GM23338 (cell line): ENCODE data around the gene ARMC9. TPM values are rescaled to one million over a fixed set of nuclear protein-coding genes. Genes with fewer than 3 reads are reported as not detected.

ENCODE experiments used
- ATAC-seq: fragments of 200-7000 bp; cut with Tn5 transposase; 3 replicates; pipeline ENCODE4 v1.9.1; 2020
- DNase-seq: peaks from one replicate; pipeline ENCODE4 v3.0.0-alpha.2; 2015; ENCODE audit warnings: low spot score
- H2AFZ ChIP-seq: fragments of 200-600 bp; sonication (generic); 2 replicates; pipeline ENCODE4 v1.8.0; 2016; ENCODE audit warnings: antibody characterized with exemption, mild to moderate bottlenecking, moderate library complexity
- H3F3A ChIP-seq: fragments of 200-600 bp; sonication (generic); replicated peaks from 2 replicates; pipeline ENCODE4 v1.8.0; 2017; ENCODE audit warnings: antibody characterized with exemption, mixed run types, low read depth
- H3K27ac ChIP-seq: fragments of 200-600 bp; sonication (generic); 2 replicates; pipeline ENCODE4 v1.6.1; 2016; ENCODE audit warnings: low read depth
- H3K27me3 ChIP-seq: fragments of 200-600 bp; sonication (generic); 2 replicates; pipeline ENCODE4 v1.8.0; 2016; ENCODE audit warnings: mild to moderate bottlenecking, mixed run types, moderate library complexity; ENCODE audit not compliant: insufficient read depth
- H3K36me3 ChIP-seq: fragments of 200-600 bp; sonication (generic); 2 replicates; pipeline ENCODE4 v1.8.0; 2016; ENCODE audit warnings: mild to moderate bottlenecking; ENCODE audit not compliant: insufficient read depth
- H3K4me1 ChIP-seq: fragments of 200-600 bp; sonication (generic); 2 replicates; pipeline ENCODE4 v1.8.0; 2016; ENCODE audit warnings: mild to moderate bottlenecking, moderate library complexity; ENCODE audit not compliant: insufficient read depth
- H3K4me2 ChIP-seq: fragments of 200-600 bp; sonication (generic); 2 replicates; pipeline ENCODE4 v1.7.1; 2017; ENCODE audit warnings: mixed run types
- H3K4me3 ChIP-seq: fragments of 200-600 bp; sonication (generic); 2 replicates; pipeline ENCODE4 v1.6.1; 2016; ENCODE audit warnings: mixed run types
- H3K79me2 ChIP-seq: fragments of 200-600 bp; sonication (generic); replicated peaks from 2 replicates; pipeline ENCODE4 v1.8.0; 2017; ENCODE audit warnings: mild to moderate bottlenecking; ENCODE audit not compliant: insufficient read depth
- H3K9me2 ChIP-seq: fragments of 200-600 bp; sonication (generic); 2 replicates; pipeline ENCODE4 v1.8.0; 2017; ENCODE audit not compliant: insufficient read depth
- H4K20me1 ChIP-seq: fragments of 200-600 bp; sonication (generic); replicated peaks from 2 replicates; pipeline ENCODE4 v1.8.0; 2017; ENCODE audit warnings: mild to moderate bottlenecking; ENCODE audit not compliant: insufficient read depth
- H3K27ac Mint-ChIP-seq: 2 replicates; pipeline ENCODE4 v1.8.0; 2020; ENCODE audit warnings: inconsistent platforms, mild to moderate bottlenecking, moderate library complexity, mixed read lengths
- H3K27me3 Mint-ChIP-seq: 3 replicates; pipeline ENCODE4 v1.8.0; 2022; ENCODE audit warnings: low read depth, mild to moderate bottlenecking, moderate library complexity, mixed read lengths, inconsistent platforms; ENCODE audit not compliant: insufficient read depth, poor library complexity
- H3K36me3 Mint-ChIP-seq: 3 replicates; pipeline ENCODE4 v1.8.0; 2021; ENCODE audit warnings: low read depth, mild to moderate bottlenecking, inconsistent platforms, moderate library complexity, mixed read lengths
- H3K4me1 Mint-ChIP-seq: 3 replicates; pipeline ENCODE4 v1.8.0; 2020; ENCODE audit warnings: mild to moderate bottlenecking, inconsistent platforms, mixed read lengths
- H3K4me3 Mint-ChIP-seq: 3 replicates; pipeline ENCODE4 v1.8.0; 2021; ENCODE audit warnings: moderate library complexity, mild to moderate bottlenecking, inconsistent platforms, mixed read lengths
- H3K9me3 Mint-ChIP-seq: 3 replicates; pipeline ENCODE4 v1.8.0; 2020; ENCODE audit warnings: moderate library complexity, mild to moderate bottlenecking, inconsistent platforms, mixed read lengths
- CREB1 ChIP-seq: fragments of 250-450 bp; sonication (Bioruptor Pico); IDR thresholded peaks from 2 replicates; pipeline ENCODE4 v1.5.0; 2020; ENCODE audit warnings: low read depth, mild to moderate bottlenecking, moderate library complexity
- EZH2 ChIP-seq: fragments of 200-600 bp; sonication (generic); IDR thresholded peaks from one replicate; pipeline ENCODE4 v1.8.0; 2017; ENCODE audit warnings: antibody characterized with exemption, mild to moderate bottlenecking, low read depth; ENCODE audit not compliant: unreplicated experiment
- EZH2phosphoT487 ChIP-seq: fragments of 200-600 bp; sonication (generic); IDR thresholded peaks from one replicate; pipeline ENCODE4 v1.8.1; 2018; ENCODE audit warnings: antibody characterized with exemption; ENCODE audit not compliant: unreplicated experiment
- NANOG ChIP-seq: IDR thresholded peaks from 2 replicates; pipeline ENCODE4 v1.6.1; 2016; ENCODE audit warnings: antibody characterized with exemption, borderline replicate concordance
- POLR2AphosphoS5 ChIP-seq: IDR thresholded peaks from 2 replicates; pipeline ENCODE4 v1.6.1; 2016; ENCODE audit warnings: antibody characterized with exemption, low read depth
- ZNF331 ChIP-seq: fragments of 250-450 bp; sonication (Bioruptor Pico); IDR thresholded peaks from 2 replicates; pipeline ENCODE4 v1.5.0; 2020; ENCODE audit warnings: low read depth, mild to moderate bottlenecking, moderate library complexity
- polyA plus RNA-seq: library from polyadenylated mRNA; unstranded; fragments of >200 nt; fragmentation: Nextera tagmentation; extraction: Ambion mirVana; gene quantifications from 2 replicates; pipeline ENCODE4 v1.2.1, GENCODE V29; 2016
- total RNA-seq: library from RNA; depleted of rRNA; stranded (reverse); fragments of >200 nt; shearing (Covaris generic); gene quantifications from 2 replicates; pipeline ENCODE4 v1.2.3, GENCODE V29; 2014
- TF ChIP-seq, protein P1 (sequence below): IDR thresholded peaks from 2 replicates; pipeline ENCODE4 v1.6.1; 2016; ENCODE audit warnings: antibody characterized with exemption
- TF ChIP-seq, protein P2 (sequence below): IDR thresholded peaks from one replicate; pipeline ENCODE4 v1.6.1; 2018; ENCODE audit warnings: antibody characterized with exemption; ENCODE audit not compliant: unreplicated experiment
- TF ChIP-seq, protein P3 (sequence below), 2 experiments: fragments of 200-600 bp in 1 of 2; sonication (generic) in 1 of 2; conservative IDR thresholded peaks; 2 replicates each; pipeline versions ENCODE4 v1.5.1 to v1.6.1; 2016 to 2017; ENCODE audit warnings: antibody characterized with exemption in 2 of 2, low read depth in 2 of 2, mild to moderate bottlenecking in 2 of 2, moderate library complexity in 1 of 2

ARMC9 gene
- total and polyA plus RNA-seq, 2 experiments from 2014 or later: 29.2 to 56.0 TPM

DNA sequence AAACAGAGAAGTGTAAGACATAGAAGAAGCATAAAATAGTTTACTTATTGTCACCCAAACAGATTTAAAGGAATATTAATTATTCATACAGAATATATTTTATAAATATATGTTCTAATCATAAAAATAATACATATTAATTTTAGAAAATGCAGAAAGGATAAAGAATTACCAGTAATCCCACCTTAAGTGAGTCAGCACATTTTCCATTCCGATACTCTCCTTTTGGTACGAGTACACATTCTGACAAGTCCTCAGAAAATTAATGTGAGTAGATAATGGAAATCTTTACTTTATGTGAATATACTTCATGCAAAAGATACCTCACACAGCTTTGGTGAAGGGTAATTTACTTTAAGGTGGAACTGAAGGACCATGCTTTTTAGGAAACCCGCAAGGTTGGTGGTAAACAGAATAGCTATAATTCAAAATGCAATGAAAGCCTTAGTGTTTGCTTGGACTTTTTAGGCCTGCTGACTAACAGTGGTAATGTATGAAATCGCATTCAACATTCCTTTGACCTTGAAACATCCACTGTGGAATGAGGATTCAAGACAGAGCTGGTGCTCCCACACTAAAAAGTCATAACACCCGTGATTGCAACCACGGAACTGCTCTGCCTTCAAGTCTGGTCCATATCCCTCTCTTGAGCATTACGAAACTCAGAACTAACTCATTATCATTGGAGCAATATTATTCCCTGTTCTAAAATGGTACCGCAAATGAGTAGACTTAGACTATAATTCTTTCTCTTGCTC is 45.5 kb upstream of the ARMC9 start:
- no peak overlapping the region for H3K4me3 Mint-ChIP-seq
- H3K27ac ChIP-seq: no peak overlapping the region
- H4K20me1 ChIP-seq: no peaks in the 10 kb centered on the region
- no peak for DNase-seq
- TF ChIP-seq CREB1 (CRISPR knock-in tag) (no peak), ZNF331 (CRISPR knock-in tag) (no peak), EZH2 (no peak), EZH2phosphoT487 (no peak)
- TF ChIP-seq, protein P1, sequence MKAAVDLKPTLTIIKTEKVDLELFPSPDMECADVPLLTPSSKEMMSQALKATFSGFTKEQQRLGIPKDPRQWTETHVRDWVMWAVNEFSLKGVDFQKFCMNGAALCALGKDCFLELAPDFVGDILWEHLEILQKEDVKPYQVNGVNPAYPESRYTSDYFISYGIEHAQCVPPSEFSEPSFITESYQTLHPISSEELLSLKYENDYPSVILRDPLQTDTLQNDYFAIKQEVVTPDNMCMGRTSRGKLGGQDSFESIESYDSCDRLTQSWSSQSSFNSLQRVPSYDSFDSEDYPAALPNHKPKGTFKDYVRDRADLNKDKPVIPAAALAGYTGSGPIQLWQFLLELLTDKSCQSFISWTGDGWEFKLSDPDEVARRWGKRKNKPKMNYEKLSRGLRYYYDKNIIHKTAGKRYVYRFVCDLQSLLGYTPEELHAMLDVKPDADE: no peak
- no peaks in the 10 kb centered on the region for H3F3A ChIP-seq
- no peaks in the 10 kb centered on the region for H3K79me2 ChIP-seq
- no peaks in the 10 kb centered on the region for H3K9me3 Mint-ChIP-seq
- ATAC-seq: no peak
- no peaks in the 10 kb centered on the region for H3K27me3 Mint-ChIP-seq
- H3K36me3 ChIP-seq: peaks cover 11% of the 10 kb centered on the region; the same call in 1 of the 2 replicates
- no peak overlapping the region; the same call in 1 of the 2 replicates for H3K27ac Mint-ChIP-seq
- no peaks in the 10 kb centered on the region for H3K4me1 Mint-ChIP-seq
- no peak overlapping the region for H3K4me2 ChIP-seq
- H3K27me3 ChIP-seq: no peaks in the 10 kb centered on the region
- H2AFZ ChIP-seq: no peak overlapping the region
- H3K4me3 ChIP-seq: no peak overlapping the region
- no peaks in the 10 kb centered on the region for H3K4me1 ChIP-seq
- H3K36me3 Mint-ChIP-seq: peaks cover 20% of the 10 kb centered on the region; the same call in 2 of the 3 replicates
- H3K9me2 ChIP-seq: no peaks in the 10 kb centered on the region

DNA sequence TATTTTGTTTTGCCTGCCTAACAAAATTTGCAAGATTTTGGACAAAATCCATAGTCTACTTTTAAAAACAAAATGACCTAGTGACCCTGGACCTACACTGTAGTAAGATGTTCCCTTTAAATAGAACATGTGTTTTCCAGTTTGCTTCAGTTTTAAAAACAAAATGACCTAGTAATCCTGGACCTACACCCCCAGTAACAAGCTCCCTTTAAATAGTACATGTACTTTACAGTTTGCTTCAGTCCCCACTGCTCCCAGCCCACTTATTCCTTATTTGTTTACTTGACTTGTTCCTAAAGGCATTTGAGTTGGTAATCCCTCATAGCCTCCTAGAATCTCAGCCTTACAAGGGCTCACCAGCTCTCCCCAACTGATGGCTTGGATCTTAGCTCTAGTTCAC is 39.1 kb upstream of the ARMC9 start:
- no peaks in the 10 kb centered on the region for H3K27me3 ChIP-seq
- H3F3A ChIP-seq: no peaks in the 10 kb centered on the region; the same call in 1 of the 2 replicates
- H3K27ac Mint-ChIP-seq: peak overlapping the region; percentile 48; the same call in 1 of the 2 replicates
- no peaks in the 10 kb centered on the region for H3K79me2 ChIP-seq
- H3K4me1 Mint-ChIP-seq: peaks cover 20% of the 10 kb centered on the region; the same call in 2 of the 3 replicates
- H3K4me2 ChIP-seq: no peak overlapping the region
- 0 out of 2 replicates have a peak, but pooled peaks cover 4% of the 10 kb centered on the region for H3K36me3 ChIP-seq
- H3K4me3 ChIP-seq: no peak overlapping the region
- peak overlapping the region; percentile 60 for H3K27ac ChIP-seq
- H3K36me3 Mint-ChIP-seq: peaks cover 19% of the 10 kb centered on the region; the same call in 2 of the 3 replicates
- ATAC-seq: no peak
- no peak overlapping the region for H2AFZ ChIP-seq
- no peaks in the 10 kb centered on the region for H4K20me1 ChIP-seq
- H3K4me3 Mint-ChIP-seq: no peak overlapping the region
- H3K9me3 Mint-ChIP-seq: no peaks in the 10 kb centered on the region
- H3K27me3 Mint-ChIP-seq: no peaks in the 10 kb centered on the region
- DNase-seq: no peak
- peaks cover 31% of the 10 kb centered on the region for H3K4me1 ChIP-seq
- H3K9me2 ChIP-seq: no peaks in the 10 kb centered on the region
- TF ChIP-seq CREB1 (CRISPR knock-in tag): no peak
- no peak for TF ChIP-seq NANOG
- TF ChIP-seq, protein P2, sequence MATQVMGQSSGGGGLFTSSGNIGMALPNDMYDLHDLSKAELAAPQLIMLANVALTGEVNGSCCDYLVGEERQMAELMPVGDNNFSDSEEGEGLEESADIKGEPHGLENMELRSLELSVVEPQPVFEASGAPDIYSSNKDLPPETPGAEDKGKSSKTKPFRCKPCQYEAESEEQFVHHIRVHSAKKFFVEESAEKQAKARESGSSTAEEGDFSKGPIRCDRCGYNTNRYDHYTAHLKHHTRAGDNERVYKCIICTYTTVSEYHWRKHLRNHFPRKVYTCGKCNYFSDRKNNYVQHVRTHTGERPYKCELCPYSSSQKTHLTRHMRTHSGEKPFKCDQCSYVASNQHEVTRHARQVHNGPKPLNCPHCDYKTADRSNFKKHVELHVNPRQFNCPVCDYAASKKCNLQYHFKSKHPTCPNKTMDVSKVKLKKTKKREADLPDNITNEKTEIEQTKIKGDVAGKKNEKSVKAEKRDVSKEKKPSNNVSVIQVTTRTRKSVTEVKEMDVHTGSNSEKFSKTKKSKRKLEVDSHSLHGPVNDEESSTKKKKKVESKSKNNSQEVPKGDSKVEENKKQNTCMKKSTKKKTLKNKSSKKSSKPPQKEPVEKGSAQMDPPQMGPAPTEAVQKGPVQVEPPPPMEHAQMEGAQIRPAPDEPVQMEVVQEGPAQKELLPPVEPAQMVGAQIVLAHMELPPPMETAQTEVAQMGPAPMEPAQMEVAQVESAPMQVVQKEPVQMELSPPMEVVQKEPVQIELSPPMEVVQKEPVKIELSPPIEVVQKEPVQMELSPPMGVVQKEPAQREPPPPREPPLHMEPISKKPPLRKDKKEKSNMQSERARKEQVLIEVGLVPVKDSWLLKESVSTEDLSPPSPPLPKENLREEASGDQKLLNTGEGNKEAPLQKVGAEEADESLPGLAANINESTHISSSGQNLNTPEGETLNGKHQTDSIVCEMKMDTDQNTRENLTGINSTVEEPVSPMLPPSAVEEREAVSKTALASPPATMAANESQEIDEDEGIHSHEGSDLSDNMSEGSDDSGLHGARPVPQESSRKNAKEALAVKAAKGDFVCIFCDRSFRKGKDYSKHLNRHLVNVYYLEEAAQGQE: no peak
- no peak for TF ChIP-seq EZH2
- TF ChIP-seq, protein P3, sequence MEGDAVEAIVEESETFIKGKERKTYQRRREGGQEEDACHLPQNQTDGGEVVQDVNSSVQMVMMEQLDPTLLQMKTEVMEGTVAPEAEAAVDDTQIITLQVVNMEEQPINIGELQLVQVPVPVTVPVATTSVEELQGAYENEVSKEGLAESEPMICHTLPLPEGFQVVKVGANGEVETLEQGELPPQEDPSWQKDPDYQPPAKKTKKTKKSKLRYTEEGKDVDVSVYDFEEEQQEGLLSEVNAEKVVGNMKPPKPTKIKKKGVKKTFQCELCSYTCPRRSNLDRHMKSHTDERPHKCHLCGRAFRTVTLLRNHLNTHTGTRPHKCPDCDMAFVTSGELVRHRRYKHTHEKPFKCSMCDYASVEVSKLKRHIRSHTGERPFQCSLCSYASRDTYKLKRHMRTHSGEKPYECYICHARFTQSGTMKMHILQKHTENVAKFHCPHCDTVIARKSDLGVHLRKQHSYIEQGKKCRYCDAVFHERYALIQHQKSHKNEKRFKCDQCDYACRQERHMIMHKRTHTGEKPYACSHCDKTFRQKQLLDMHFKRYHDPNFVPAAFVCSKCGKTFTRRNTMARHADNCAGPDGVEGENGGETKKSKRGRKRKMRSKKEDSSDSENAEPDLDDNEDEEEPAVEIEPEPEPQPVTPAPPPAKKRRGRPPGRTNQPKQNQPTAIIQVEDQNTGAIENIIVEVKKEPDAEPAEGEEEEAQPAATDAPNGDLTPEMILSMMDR (conservative IDR thresholded peaks at IDR 0.05; ENCODE audit: low read depth in 2 of 2): no peak
- no peak for TF ChIP-seq POLR2AphosphoS5
